Tibial nerve (tissue), 3 donors: Measurements from ENCODE around the gene HSD17B14.

Experiments used
- POLR2A ChIP-seq, 2 donors: fragments of 450-650 bp; IDR thresholded peaks; one replicate each; pipeline ENCODE4 v1.6.1; 2017; ENCODE audit warnings: antibody characterized with exemption in 2 of 2, mild to moderate bottlenecking in 2 of 2, moderate library complexity in 2 of 2
- TF ChIP-seq, protein P1 (sequence below), 5 experiments: fragments of 200-600 bp in 3 of 5; fragments of 450-650 bp in 2 of 5; sonication (generic) in 3 of 5; IDR thresholded peaks; one replicate each; pipeline ENCODE4 v1.5.1; 2016 to 2019; ENCODE audit warnings: antibody characterized with exemption in 5 of 5, mild to moderate bottlenecking in 3 of 5, moderate library complexity in 2 of 5

DNA sequence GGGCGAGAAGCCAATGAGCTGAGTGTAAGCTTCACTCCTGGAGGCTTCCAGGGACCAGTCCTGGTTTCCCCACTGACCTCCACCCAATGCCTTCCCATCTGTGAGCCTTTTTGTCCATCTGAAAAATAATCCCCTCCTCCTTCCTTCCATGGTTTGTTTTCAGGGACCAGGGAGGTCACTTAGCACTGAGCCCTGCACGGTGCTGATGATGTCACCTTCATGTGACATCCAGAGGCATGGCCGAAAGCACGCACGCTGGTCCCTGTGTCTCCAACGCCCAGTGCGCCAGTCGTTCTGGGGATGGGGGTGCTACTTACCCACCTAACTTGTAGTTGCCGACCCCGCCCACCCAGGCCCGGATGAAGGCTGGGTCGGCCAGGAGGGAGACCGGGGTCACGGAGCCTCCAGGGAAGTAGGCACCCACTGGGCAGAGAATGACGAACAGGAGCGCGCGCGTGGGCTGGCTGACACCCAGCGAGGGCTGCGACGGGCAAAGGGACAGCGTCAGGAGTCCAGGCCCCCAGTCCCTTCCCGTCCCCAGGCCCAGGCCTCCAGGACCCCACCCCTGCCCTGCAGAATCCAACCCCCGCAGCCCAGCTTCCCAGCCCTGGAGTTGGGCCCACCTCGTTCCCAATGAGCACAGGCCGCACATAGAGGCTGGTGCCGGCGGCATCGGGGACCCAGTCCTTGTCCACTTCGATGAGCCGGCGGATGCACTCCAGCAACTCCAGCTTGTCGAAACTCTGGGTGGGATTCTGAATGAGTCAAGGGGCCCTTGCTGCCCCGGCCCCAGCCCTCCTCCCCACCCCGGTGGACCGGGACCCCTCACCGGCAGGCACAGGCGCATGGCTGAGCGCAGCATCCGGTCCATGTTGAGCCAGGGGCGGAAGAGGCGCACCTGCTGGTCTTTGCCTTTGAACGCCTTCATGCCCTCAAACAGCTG, 36.7 kb downstream of the HSD17B14 start:
- TF ChIP-seq, protein P1, sequence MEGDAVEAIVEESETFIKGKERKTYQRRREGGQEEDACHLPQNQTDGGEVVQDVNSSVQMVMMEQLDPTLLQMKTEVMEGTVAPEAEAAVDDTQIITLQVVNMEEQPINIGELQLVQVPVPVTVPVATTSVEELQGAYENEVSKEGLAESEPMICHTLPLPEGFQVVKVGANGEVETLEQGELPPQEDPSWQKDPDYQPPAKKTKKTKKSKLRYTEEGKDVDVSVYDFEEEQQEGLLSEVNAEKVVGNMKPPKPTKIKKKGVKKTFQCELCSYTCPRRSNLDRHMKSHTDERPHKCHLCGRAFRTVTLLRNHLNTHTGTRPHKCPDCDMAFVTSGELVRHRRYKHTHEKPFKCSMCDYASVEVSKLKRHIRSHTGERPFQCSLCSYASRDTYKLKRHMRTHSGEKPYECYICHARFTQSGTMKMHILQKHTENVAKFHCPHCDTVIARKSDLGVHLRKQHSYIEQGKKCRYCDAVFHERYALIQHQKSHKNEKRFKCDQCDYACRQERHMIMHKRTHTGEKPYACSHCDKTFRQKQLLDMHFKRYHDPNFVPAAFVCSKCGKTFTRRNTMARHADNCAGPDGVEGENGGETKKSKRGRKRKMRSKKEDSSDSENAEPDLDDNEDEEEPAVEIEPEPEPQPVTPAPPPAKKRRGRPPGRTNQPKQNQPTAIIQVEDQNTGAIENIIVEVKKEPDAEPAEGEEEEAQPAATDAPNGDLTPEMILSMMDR (IDR thresholded peaks at IDR 0.05), result no peak
- TF ChIP-seq POLR2A (IDR thresholded peaks at IDR 0.05), result no peak
